Measurements from ENCODE around the gene VPS39.

The VPS39 gene

GRCh38 chr15:42157981-42158765 is 49.9 kb downstream of the VPS39 start:
- Histone ChIP-seq H3K4me3 (IDR thresholded peaks at IDR 0.05; ENCODE audit: insufficient read depth, low read depth, low read length) (no peak overlapping the region), H2AFZ (ENCODE audit: low read depth) (no peak overlapping the region), H3K4me2 (no peak overlapping the region), H3K9ac (no peak overlapping the region), H3K79me2 (ENCODE audit: insufficient read depth, low read depth) (no peaks in the 10 kb centered on the region), H4K20me1 (ENCODE audit: insufficient read depth) (no peaks in the 10 kb centered on the region), H3K36me3 (ENCODE audit: insufficient read depth) (no peaks in the 10 kb centered on the region), H3K4me1 (ENCODE audit: low read depth, poor library complexity, severe bottlenecking) (no peaks in the 10 kb centered on the region), H3K27me3 (ENCODE audit: insufficient read depth, low read depth) (no peaks in the 10 kb centered on the region), H3K27ac (no peak overlapping the region)
- TF ChIP-seq CTCF (conservative IDR thresholded peaks at IDR 0.05; ENCODE audit: low read depth, low read length): no peak

- Histone ChIP-seq H3K4me1 (ENCODE audit: low read depth, poor library complexity, severe bottlenecking) (no peaks in the 10 kb centered on the region), H3K36me3 (ENCODE audit: insufficient read depth) (no peaks in the 10 kb centered on the region), H3K27me3 (ENCODE audit: insufficient read depth, low read depth) (no peaks in the 10 kb centered on the region), H3K27ac (no peak overlapping the region), H3K79me2 (ENCODE audit: insufficient read depth, low read depth) (no peaks in the 10 kb centered on the region), H2AFZ (ENCODE audit: low read depth) (no peak overlapping the region), H3K4me3 (IDR thresholded peaks at IDR 0.05; ENCODE audit: insufficient read depth, low read depth, low read length) (no peak overlapping the region), H3K4me2 (no peak overlapping the region), H3K9ac (no peak overlapping the region), H4K20me1 (ENCODE audit: insufficient read depth) (no peaks in the 10 kb centered on the region)
- no peak for TF ChIP-seq CTCF (conservative IDR thresholded peaks at IDR 0.05; ENCODE audit: low read depth, low read length)
Observed at GRCh38 chr15:42157381-42157780, 50.7 kb downstream of the VPS39 start.

GRCh38 chr15:42156243-42156922 is 51.7 kb downstream of the VPS39 start, which contains the start of gene PLA2G4F:
Gene PLA2G4F, minus strand, starts transcription at chr15:42156636. Its CDS starts 87 bp downstream, at chr15:42156549.
- Histone ChIP-seq H3K27ac (no peak within 1 kb of the TSS), H3K9ac (no peak within 1 kb of the TSS), H3K4me3 (IDR thresholded peaks at IDR 0.05; ENCODE audit: insufficient read depth, low read depth, low read length) (no peak within 1 kb of the TSS), H3K36me3 (ENCODE audit: insufficient read depth) (no peaks in the 10 kb centered on the region), H3K27me3 (ENCODE audit: insufficient read depth, low read depth) (no peaks in the 10 kb centered on the region), H3K4me1 (ENCODE audit: low read depth, poor library complexity, severe bottlenecking) (no peaks in the 10 kb centered on the region), H2AFZ (ENCODE audit: low read depth) (no peak within 1 kb of the TSS), H4K20me1 (ENCODE audit: insufficient read depth) (no peaks in the 10 kb centered on the region), H3K4me2 (no peak within 1 kb of the TSS), H3K79me2 (ENCODE audit: insufficient read depth, low read depth) (no peaks in the 10 kb centered on the region)
- TF ChIP-seq CTCF (conservative IDR thresholded peaks at IDR 0.05; ENCODE audit: low read depth, low read length): no peak

GRCh38 chr15:42155546-42156242 is 52.4 kb downstream of the VPS39 start:
- H3K79me2 ChIP-seq (ENCODE audit: insufficient read depth, low read depth): no peaks in the 10 kb centered on the region
- no peaks in the 10 kb centered on the region for H3K27me3 ChIP-seq (ENCODE audit: insufficient read depth, low read depth)
- H3K4me1 ChIP-seq (ENCODE audit: low read depth, poor library complexity, severe bottlenecking): no peaks in the 10 kb centered on the region
- H4K20me1 ChIP-seq (ENCODE audit: insufficient read depth): no peaks in the 10 kb centered on the region
- no peak for TF ChIP-seq CTCF (conservative IDR thresholded peaks at IDR 0.05; ENCODE audit: low read depth, low read length)
- H3K4me2 ChIP-seq: no peak overlapping the region
- H3K27ac ChIP-seq: no peak overlapping the region
- no peaks in the 10 kb centered on the region for H3K36me3 ChIP-seq (ENCODE audit: insufficient read depth)
- H3K4me3 ChIP-seq (IDR thresholded peaks at IDR 0.05; ENCODE audit: insufficient read depth, low read depth, low read length): no peak overlapping the region
- no peak overlapping the region for H2AFZ ChIP-seq (ENCODE audit: low read depth)
- H3K9ac ChIP-seq: no peak overlapping the region

All from KMS-11 (cell line).